ENCODE data around the gene DHX32. TPM values are rescaled to one million over a fixed set of nuclear protein-coding genes. Genes with fewer than 3 reads are reported as not detected.

Gene DHX32
- total RNA-seq, 1 experiment from 2014 or later = 12.0 TPM

GRCh38 chr10:125866421-125867029 lies 14.6 kb downstream of the DHX32 start:
- TF ChIP-seq CTCF (conservative IDR thresholded peaks at IDR 0.05) = no peak
- Histone ChIP-seq H3K27ac (ENCODE audit: insufficient read length, low read depth, low read length) (no peak overlapping the region), H3K4ac (ENCODE audit: low read depth, low read length) (no peak overlapping the region), H4K20me1 (ENCODE audit: control insufficient read depth, insufficient read depth, insufficient read length) (no peaks in the 10 kb centered on the region), H3K56ac (ENCODE audit: insufficient read length, low read depth, low read length) (no peak overlapping the region), H3T11ph (ENCODE audit: low read length) (no peak overlapping the region), H3K79me2 (ENCODE audit: insufficient read depth, low read length) (no peaks in the 10 kb centered on the region), H4K5ac (ENCODE audit: insufficient read length, low read depth, low read length) (no peak overlapping the region), H2AFZ (ENCODE audit: low read length) (no peak overlapping the region), H2BK12ac (ENCODE audit: insufficient read length, low read depth, low read length) (no peak overlapping the region), H2BK15ac (ENCODE audit: low read depth, low read length) (no peak overlapping the region), H3K79me1 (ENCODE audit: insufficient read depth, low read depth, low read length, poor library complexity, severe bottlenecking) (no peaks in the 10 kb centered on the region), H4K8ac (replicated peaks; ENCODE audit: insufficient read length, low read depth, low read length) (no peak overlapping the region), H3K18ac (ENCODE audit: insufficient read length, low read depth, low read length) (no peak overlapping the region), H2BK5ac (ENCODE audit: insufficient read length, low read length) (no peak overlapping the region), H4K91ac (ENCODE audit: insufficient read length, low read depth, low read length) (no peak overlapping the region), H2BK20ac (ENCODE audit: low read depth, low read length, poor library complexity, severe bottlenecking) (no peak overlapping the region), H3K4me2 (ENCODE audit: insufficient read depth, insufficient read length, low read length) (no peak overlapping the region), H3K9ac (ENCODE audit: extremely low read depth, insufficient read length, low read length) (no peak overlapping the region), H3K23ac (ENCODE audit: insufficient read length, low read depth, low read length) (no peak overlapping the region), H3K14ac (ENCODE audit: insufficient read depth, low read length) (no peak overlapping the region; the same call in 1 of the 2 replicates), H3K4me1 (ENCODE audit: insufficient read depth, low read length) (no peaks in the 10 kb centered on the region), H3K9me3 (ENCODE audit: control insufficient read depth, low read depth, low read length) (no peaks in the 10 kb centered on the region), H2BK120ac (ENCODE audit: low read depth, low read length, poor library complexity, severe bottlenecking) (no peak overlapping the region), H3K27me3 (ENCODE audit: insufficient read depth, low read length) (no peaks in the 10 kb centered on the region), H3K23me2 (ENCODE audit: insufficient read length, low read depth, low read length, poor library complexity, severe bottlenecking) (no peaks in the 10 kb centered on the region), H2AK5ac (ENCODE audit: insufficient read length, low read length) (no peak overlapping the region)
- H3K4me3 Mint-ChIP-seq = no peak overlapping the region
- no peaks in the 10 kb centered on the region for H3K9me3 Mint-ChIP-seq
- H3K4me1 Mint-ChIP-seq = peaks cover 0 to 2% of the 10 kb centered on the region in 2 experiments; a peak in 1 of 4 replicates
- no peaks in the 10 kb centered on the region for H3K27me3 Mint-ChIP-seq (ENCODE audit: low read depth)
- H3K27ac Mint-ChIP-seq = no peak overlapping the region; a peak in 1 of 7 replicates
- WGBS (ENCODE audit: extremely low coverage, insufficient read length, low lambda C conversion rate) = no CpG with 5 or more reads among the region's 7 CpGs
- no peak for DNase-seq
- peaks cover 3 to 12% (median 5%) of the 10 kb centered on the region in 3 experiments; a peak in 5 of 7 replicates for H3K36me3 Mint-ChIP-seq (ENCODE audit: insufficient read depth in 1 of 3, low read depth in 3 of 3)
